ENCODE results near the gene SLC2A14.
"Not testable (repeated sequence)": the region's sequence is repeated elsewhere in the genome, so short reads cannot be mapped to it uniquely, and the experiment has no call there.

The SLC2A14 gene

GRCh38 chr12:7788294-7788660, 84.4 kb downstream of the SLC2A14 start:
- TF ChIP-seq CTCF (IDR thresholded peaks at IDR 0.05) = no peak
- Histone ChIP-seq H3K4me3 (ENCODE audit: low read depth in 1 of 2, low read length in 1 of 2) (no peak overlapping the region), H3K4me1 (ENCODE audit: control insufficient read depth in 1 of 2, insufficient read depth in 1 of 2, low read depth in 1 of 2, low read length in 1 of 2) (peaks cover 15 to 19% of the 10 kb centered on the region in 2 experiments), H3K9me3 (no peaks in the 10 kb centered on the region), H3K27ac (no peak overlapping the region), H3K27me3 (no peaks in the 10 kb centered on the region), H3K36me3 (no peaks in the 10 kb centered on the region)

GRCh38 chr12:7787574-7788293, 85.0 kb downstream of the SLC2A14 start:
- Histone ChIP-seq H3K27ac (no peak overlapping the region), H3K4me3 (ENCODE audit: low read depth in 1 of 2, low read length in 1 of 2) (no peak overlapping the region), H3K27me3 (no peaks in the 10 kb centered on the region), H3K9me3 (no peaks in the 10 kb centered on the region), H3K4me1 (ENCODE audit: control insufficient read depth in 1 of 2, insufficient read depth in 1 of 2, low read depth in 1 of 2, low read length in 1 of 2) (peaks cover 10 to 16% of the 10 kb centered on the region in 2 experiments), H3K36me3 (no peaks in the 10 kb centered on the region)
- TF ChIP-seq CTCF (IDR thresholded peaks at IDR 0.05) = no peak

- Histone ChIP-seq H3K36me3 (no peaks in the 10 kb centered on the region), H3K9me3 (no peaks in the 10 kb centered on the region), H3K27me3 (no peaks in the 10 kb centered on the region), H3K4me3 (ENCODE audit: low read depth in 1 of 2, low read length in 1 of 2) (no peak overlapping the region), H3K4me1 (ENCODE audit: control insufficient read depth in 1 of 2, insufficient read depth in 1 of 2, low read depth in 1 of 2, low read length in 1 of 2) (peaks cover 0 to 6% of the 10 kb centered on the region in 2 experiments), H3K27ac (peak overlapping the region; percentile 52)
- TF ChIP-seq CTCF (IDR thresholded peaks at IDR 0.05) = no peak
Observed at GRCh38 chr12:7784701-7785100, 88.0 kb downstream of the SLC2A14 start.

- H3K36me3 ChIP-seq; H3K4me3 ChIP-seq (ENCODE audit: low read depth in 1 of 2, low read length in 1 of 2); H3K9me3 ChIP-seq; H3K4me1 ChIP-seq (ENCODE audit: control insufficient read depth in 1 of 2, insufficient read depth in 1 of 2, low read depth in 1 of 2, low read length in 1 of 2); H3K27me3 ChIP-seq; H3K27ac ChIP-seq: not testable (repeated sequence)
Observed at GRCh38 chr12:7783433-7783832, 89.3 kb downstream of the SLC2A14 start.

GRCh38 chr12:7782055-7782454, 90.7 kb downstream of the SLC2A14 start:
- H3K27me3 ChIP-seq = no peaks in the 10 kb centered on the region
- no peaks in the 10 kb centered on the region for H3K9me3 ChIP-seq
- H3K36me3 ChIP-seq = no peaks in the 10 kb centered on the region
- H3K4me1 ChIP-seq (ENCODE audit: control insufficient read depth in 1 of 2, insufficient read depth in 1 of 2, low read depth in 1 of 2, low read length in 1 of 2) = peaks cover 0 to 6% of the 10 kb centered on the region in 2 experiments
- no peak for TF ChIP-seq CTCF (IDR thresholded peaks at IDR 0.05)
- no peak overlapping the region for H3K4me3 ChIP-seq (ENCODE audit: low read depth in 1 of 2, low read length in 1 of 2)
- no peak overlapping the region for H3K27ac ChIP-seq

GRCh38 chr12:7781274-7781673, 91.4 kb downstream of the SLC2A14 start:
- Histone ChIP-seq H3K9me3 (no peaks in the 10 kb centered on the region), H3K4me1 (ENCODE audit: control insufficient read depth in 1 of 2, insufficient read depth in 1 of 2, low read depth in 1 of 2, low read length in 1 of 2) (peaks cover 0 to 6% of the 10 kb centered on the region in 2 experiments), H3K27ac (no peak overlapping the region), H3K36me3 (no peaks in the 10 kb centered on the region), H3K4me3 (ENCODE audit: low read depth in 1 of 2, low read length in 1 of 2) (no peak overlapping the region), H3K27me3 (no peaks in the 10 kb centered on the region)
- no peak for TF ChIP-seq CTCF (IDR thresholded peaks at IDR 0.05)

All from neutrophil (primary cell).